Measurements from ENCODE around the gene ENPEP.
"Not testable (repeated sequence)": the region's sequence is repeated elsewhere in the genome, so short reads cannot be mapped to it uniquely, and the experiment has no call there.

DNA sequence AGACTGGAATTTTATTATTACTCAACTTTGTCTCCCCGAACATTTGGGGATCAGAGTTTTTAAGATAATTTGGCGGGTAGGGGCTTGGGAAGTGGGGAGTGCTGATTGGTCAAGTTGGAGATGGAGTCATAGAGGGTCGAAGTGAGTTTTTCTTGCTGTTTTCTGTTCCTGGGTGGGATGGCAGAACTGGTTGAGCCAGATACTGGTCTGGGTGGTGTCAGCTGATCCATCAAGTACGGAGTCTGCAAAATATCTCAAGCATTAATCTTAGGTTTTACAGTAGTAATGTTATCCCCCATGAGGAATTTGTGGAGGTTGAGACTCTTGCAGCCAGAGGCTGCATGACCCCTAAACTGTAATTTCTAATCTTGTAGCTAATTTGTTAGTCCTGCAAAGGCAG lies 10.9 kb downstream of the ENPEP start:
- TF ChIP-seq, protein P1, sequence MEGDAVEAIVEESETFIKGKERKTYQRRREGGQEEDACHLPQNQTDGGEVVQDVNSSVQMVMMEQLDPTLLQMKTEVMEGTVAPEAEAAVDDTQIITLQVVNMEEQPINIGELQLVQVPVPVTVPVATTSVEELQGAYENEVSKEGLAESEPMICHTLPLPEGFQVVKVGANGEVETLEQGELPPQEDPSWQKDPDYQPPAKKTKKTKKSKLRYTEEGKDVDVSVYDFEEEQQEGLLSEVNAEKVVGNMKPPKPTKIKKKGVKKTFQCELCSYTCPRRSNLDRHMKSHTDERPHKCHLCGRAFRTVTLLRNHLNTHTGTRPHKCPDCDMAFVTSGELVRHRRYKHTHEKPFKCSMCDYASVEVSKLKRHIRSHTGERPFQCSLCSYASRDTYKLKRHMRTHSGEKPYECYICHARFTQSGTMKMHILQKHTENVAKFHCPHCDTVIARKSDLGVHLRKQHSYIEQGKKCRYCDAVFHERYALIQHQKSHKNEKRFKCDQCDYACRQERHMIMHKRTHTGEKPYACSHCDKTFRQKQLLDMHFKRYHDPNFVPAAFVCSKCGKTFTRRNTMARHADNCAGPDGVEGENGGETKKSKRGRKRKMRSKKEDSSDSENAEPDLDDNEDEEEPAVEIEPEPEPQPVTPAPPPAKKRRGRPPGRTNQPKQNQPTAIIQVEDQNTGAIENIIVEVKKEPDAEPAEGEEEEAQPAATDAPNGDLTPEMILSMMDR (conservative IDR thresholded peaks at IDR 0.05; ENCODE audit: low read length): not testable (repeated sequence)
- not testable (repeated sequence) for TF ChIP-seq EZH2phosphoT487 (IDR thresholded peaks at IDR 0.05; ENCODE audit: borderline replicate concordance, low read depth, low read length)
